T47D (cell line): ENCODE results near the gene FCN2.

Experiments used
- DNase-seq, 2 experiments: peaks; one replicate each; pipeline versions ENCODE4 v3.0.0 to v3.0.0-alpha.2; 2011 to 2012; ENCODE audit warnings: low read depth in 1 of 2, low spot score in 1 of 2
- JUND ChIP-seq: IDR thresholded peaks from 2 replicates; pipeline ENCODE4 v1.6.1; 2012; ENCODE audit warnings: low read depth
- in situ Hi-C: cut with HindIII; loops from 2 replicates; pipeline ENCODE4 v1.10.0; 2016; ENCODE audit warnings: low sequenced_read_pairs, low pct_unique_long_range_greater_than_20kb

Gene FCN2

GRCh38 chr9:134880484-134881312 is at the start of gene FCN2:
TSS of gene FCN2 (plus strand) at chr9:134880810. CDS start at chr9:134880822, 12 bp downstream.
- in situ Hi-C loops: no loop called here
- DNase-seq: no peak
- no peak for TF ChIP-seq JUND

GRCh38 chr9:134830926-134831720 is 49.5 kb upstream of the FCN2 start:
- in situ Hi-C loops: no loop called here
- DNase-seq: no peak
- no peak for TF ChIP-seq JUND

- TF ChIP-seq JUND: no peak
- in situ Hi-C loops: no loop called here
- no peak for DNase-seq
These were observed 48.1 kb upstream of the FCN2 start for GRCh38 chr9:134832471-134832870.

GRCh38 chr9:134833294-134833880 is 47.2 kb upstream of the FCN2 start:
- in situ Hi-C loops: no loop called here
- TF ChIP-seq JUND: no peak
- no peak for DNase-seq

- DNase-seq: no peak
- in situ Hi-C loops: no loop called here
- no peak for TF ChIP-seq JUND
These were observed 46.2 kb upstream of the FCN2 start for GRCh38 chr9:134834217-134834956.

- no peak for TF ChIP-seq JUND
- no peak for DNase-seq
- in situ Hi-C loops: no loop called here
These were observed 45.6 kb upstream of the FCN2 start for GRCh38 chr9:134834957-134835419.

- no peak for TF ChIP-seq JUND
- DNase-seq: no peak
- in situ Hi-C loops: no loop called here
These were observed 45.2 kb upstream of the FCN2 start for GRCh38 chr9:134835448-134835847.

GRCh38 chr9:134835987-134836386 is 44.6 kb upstream of the FCN2 start:
- TF ChIP-seq JUND: no peak
- in situ Hi-C loops: no loop called here
- no peak for DNase-seq

- TF ChIP-seq JUND: no peak
- in situ Hi-C loops: no loop called here
- no peak for DNase-seq
These were observed 44.1 kb upstream of the FCN2 start for GRCh38 chr9:134836406-134836970.

GRCh38 chr9:134837529-134837928 is 43.1 kb upstream of the FCN2 start:
- DNase-seq: no peak
- in situ Hi-C loops: no loop called here
- no peak for TF ChIP-seq JUND

GRCh38 chr9:134838651-134839454 is 41.8 kb upstream of the FCN2 start:
- no peak for TF ChIP-seq JUND
- in situ Hi-C loops: no loop called here
- DNase-seq: no peak
